ENCODE measurements around the gene PPP6R2.
"Not testable (repeated sequence)": the region's sequence is repeated elsewhere in the genome, so short reads cannot be mapped to it uniquely, and the experiment has no call there.

Gene PPP6R2

DNA sequence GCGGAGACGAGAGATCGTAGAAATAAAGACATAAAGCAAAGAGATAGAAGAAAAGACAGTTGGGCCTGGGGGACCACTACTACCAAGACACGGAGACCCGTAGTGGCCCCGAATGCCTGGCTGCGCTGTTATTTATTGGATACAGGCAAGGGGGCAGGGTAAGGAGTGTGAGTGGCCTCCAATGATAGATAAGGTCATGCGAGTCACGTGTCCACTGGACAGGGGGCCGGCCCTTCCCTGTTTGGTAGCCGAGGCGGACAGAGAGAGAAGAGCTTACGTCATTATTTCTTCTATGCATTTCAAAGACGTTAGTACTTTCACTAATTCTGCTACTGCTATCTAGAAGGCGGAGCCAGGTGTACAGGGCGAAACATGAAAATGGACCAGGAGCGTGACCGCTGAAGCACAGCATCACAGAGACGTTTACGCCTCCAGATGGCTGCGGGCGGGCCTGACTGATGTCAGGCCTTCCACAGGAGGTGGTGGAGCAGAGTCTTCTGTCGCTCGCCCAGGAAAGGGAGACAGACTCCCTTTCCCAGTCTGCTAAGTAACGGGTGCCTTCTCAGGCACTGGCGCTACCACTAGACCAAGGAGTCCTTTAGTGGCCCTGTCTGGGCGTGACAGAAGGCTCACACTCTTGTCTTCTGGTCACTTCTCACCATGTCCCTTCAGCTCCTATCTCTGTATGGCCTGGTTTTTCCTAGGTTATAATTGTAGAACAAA lies 24.8 kb downstream of the PPP6R2 start:
- Histone ChIP-seq H3K4me2 (ENCODE audit: low read depth, low read length, poor library complexity, severe bottlenecking) (no peak overlapping the region), H4K20me1 (ENCODE audit: insufficient read depth, low read length, poor library complexity, severe bottlenecking) (peaks cover 12% of the 10 kb centered on the region), H3K4me3 (ENCODE audit: low read length, poor library complexity, severe bottlenecking) (no peak overlapping the region), H3K9me3 (ENCODE audit: insufficient read depth, low read depth, low read length) (no peaks in the 10 kb centered on the region), H3K9me2 (replicated peaks; ENCODE audit: low read depth, low read length) (no peaks in the 10 kb centered on the region), H3K9ac (ENCODE audit: low read depth, low read length, poor library complexity, severe bottlenecking) (no peak overlapping the region), H2AFZ (ENCODE audit: low read length) (no peak overlapping the region), H3F3A (ENCODE audit: low read depth) (no peaks in the 10 kb centered on the region), H3K27me3 (ENCODE audit: insufficient read depth, low read length, poor library complexity, severe bottlenecking) (no peaks in the 10 kb centered on the region), H3K79me2 (ENCODE audit: insufficient read depth, low read length) (peaks cover 38% of the 10 kb centered on the region; the same call in 1 of the 2 replicates), H3K4me1 (ENCODE audit: insufficient read depth, low read length, poor library complexity, severe bottlenecking) (no peaks in the 10 kb centered on the region), H3K36me3 (ENCODE audit: insufficient read depth, low read length) (peaks cover 3% of the 10 kb centered on the region; the same call in 1 of the 2 replicates)
- TF ChIP-seq, protein P1, sequence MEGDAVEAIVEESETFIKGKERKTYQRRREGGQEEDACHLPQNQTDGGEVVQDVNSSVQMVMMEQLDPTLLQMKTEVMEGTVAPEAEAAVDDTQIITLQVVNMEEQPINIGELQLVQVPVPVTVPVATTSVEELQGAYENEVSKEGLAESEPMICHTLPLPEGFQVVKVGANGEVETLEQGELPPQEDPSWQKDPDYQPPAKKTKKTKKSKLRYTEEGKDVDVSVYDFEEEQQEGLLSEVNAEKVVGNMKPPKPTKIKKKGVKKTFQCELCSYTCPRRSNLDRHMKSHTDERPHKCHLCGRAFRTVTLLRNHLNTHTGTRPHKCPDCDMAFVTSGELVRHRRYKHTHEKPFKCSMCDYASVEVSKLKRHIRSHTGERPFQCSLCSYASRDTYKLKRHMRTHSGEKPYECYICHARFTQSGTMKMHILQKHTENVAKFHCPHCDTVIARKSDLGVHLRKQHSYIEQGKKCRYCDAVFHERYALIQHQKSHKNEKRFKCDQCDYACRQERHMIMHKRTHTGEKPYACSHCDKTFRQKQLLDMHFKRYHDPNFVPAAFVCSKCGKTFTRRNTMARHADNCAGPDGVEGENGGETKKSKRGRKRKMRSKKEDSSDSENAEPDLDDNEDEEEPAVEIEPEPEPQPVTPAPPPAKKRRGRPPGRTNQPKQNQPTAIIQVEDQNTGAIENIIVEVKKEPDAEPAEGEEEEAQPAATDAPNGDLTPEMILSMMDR (conservative IDR thresholded peaks at IDR 0.05; ENCODE audit: low read length) = no peak
- TF ChIP-seq EZH2phosphoT487 (IDR thresholded peaks at IDR 0.05; ENCODE audit: borderline replicate concordance) = no peak

GRCh38 chr22:50371101-50371648 lies 28.0 kb downstream of the PPP6R2 start:
- Histone ChIP-seq H3F3A (ENCODE audit: low read depth) (no peaks in the 10 kb centered on the region), H3K27me3 (ENCODE audit: insufficient read depth, low read length, poor library complexity, severe bottlenecking) (no peaks in the 10 kb centered on the region), H3K4me3 (ENCODE audit: low read length, poor library complexity, severe bottlenecking) (no peak overlapping the region), H3K79me2 (ENCODE audit: insufficient read depth, low read length) (peaks cover 16% of the 10 kb centered on the region; the same call in 1 of the 2 replicates), H3K4me2 (ENCODE audit: low read depth, low read length, poor library complexity, severe bottlenecking) (no peak overlapping the region), H3K9me2 (replicated peaks; ENCODE audit: low read depth, low read length) (no peaks in the 10 kb centered on the region), H2AFZ (ENCODE audit: low read length) (no peak overlapping the region), H3K9me3 (ENCODE audit: insufficient read depth, low read depth, low read length) (no peaks in the 10 kb centered on the region), H3K36me3 (ENCODE audit: insufficient read depth, low read length) (peaks cover 25% of the 10 kb centered on the region; the same call in 1 of the 2 replicates), H4K20me1 (ENCODE audit: insufficient read depth, low read length, poor library complexity, severe bottlenecking) (peaks cover 6% of the 10 kb centered on the region), H3K4me1 (ENCODE audit: insufficient read depth, low read length, poor library complexity, severe bottlenecking) (no peaks in the 10 kb centered on the region), H3K9ac (ENCODE audit: low read depth, low read length, poor library complexity, severe bottlenecking) (no peak overlapping the region)
- TF ChIP-seq, protein P1 (conservative IDR thresholded peaks at IDR 0.05; ENCODE audit: low read length) = no peak
- TF ChIP-seq EZH2phosphoT487 (IDR thresholded peaks at IDR 0.05; ENCODE audit: borderline replicate concordance) = no peak

- TF ChIP-seq EZH2phosphoT487 (IDR thresholded peaks at IDR 0.05; ENCODE audit: borderline replicate concordance) = no peak
- TF ChIP-seq, protein P1 (conservative IDR thresholded peaks at IDR 0.05; ENCODE audit: low read length) = no peak
- no peak overlapping the region for H3K4me3 ChIP-seq (ENCODE audit: low read length, poor library complexity, severe bottlenecking)
- H2AFZ ChIP-seq (ENCODE audit: low read length) = no peak overlapping the region
- no peaks in the 10 kb centered on the region for H3K9me2 ChIP-seq (replicated peaks; ENCODE audit: low read depth, low read length)
- H3K27me3 ChIP-seq (ENCODE audit: insufficient read depth, low read length, poor library complexity, severe bottlenecking) = no peaks in the 10 kb centered on the region
- H3K79me2 ChIP-seq (ENCODE audit: insufficient read depth, low read length) = no peaks in the 10 kb centered on the region
- H3K4me1 ChIP-seq (ENCODE audit: insufficient read depth, low read length, poor library complexity, severe bottlenecking) = no peaks in the 10 kb centered on the region
- no peak overlapping the region for H3K4me2 ChIP-seq (ENCODE audit: low read depth, low read length, poor library complexity, severe bottlenecking)
- no peak overlapping the region for H3K9ac ChIP-seq (ENCODE audit: low read depth, low read length, poor library complexity, severe bottlenecking)
- no peaks in the 10 kb centered on the region for H4K20me1 ChIP-seq (ENCODE audit: insufficient read depth, low read length, poor library complexity, severe bottlenecking)
- no peaks in the 10 kb centered on the region for H3F3A ChIP-seq (ENCODE audit: low read depth)
- peaks cover 41% of the 10 kb centered on the region; the same call in 1 of the 2 replicates for H3K36me3 ChIP-seq (ENCODE audit: insufficient read depth, low read length)
- no peaks in the 10 kb centered on the region for H3K9me3 ChIP-seq (ENCODE audit: insufficient read depth, low read depth, low read length)
Measured at GRCh38 chr22:50376085-50376651, 33.0 kb downstream of the PPP6R2 start.

- not testable (repeated sequence) for H3K9me2 ChIP-seq (replicated peaks; ENCODE audit: low read depth, low read length); H3K27me3 ChIP-seq (ENCODE audit: insufficient read depth, low read length, poor library complexity, severe bottlenecking); H3F3A ChIP-seq (ENCODE audit: low read depth); H3K9ac ChIP-seq (ENCODE audit: low read depth, low read length, poor library complexity, severe bottlenecking); H2AFZ ChIP-seq (ENCODE audit: low read length); H3K79me2 ChIP-seq (ENCODE audit: insufficient read depth, low read length); H3K4me2 ChIP-seq (ENCODE audit: low read depth, low read length, poor library complexity, severe bottlenecking); H4K20me1 ChIP-seq (ENCODE audit: insufficient read depth, low read length, poor library complexity, severe bottlenecking); H3K4me1 ChIP-seq (ENCODE audit: insufficient read depth, low read length, poor library complexity, severe bottlenecking); H3K4me3 ChIP-seq (ENCODE audit: low read length, poor library complexity, severe bottlenecking); H3K9me3 ChIP-seq (ENCODE audit: insufficient read depth, low read depth, low read length)
- H3K36me3 ChIP-seq (ENCODE audit: insufficient read depth, low read length) = peaks cover 17% of the 10 kb centered on the region; the same call in 1 of the 2 replicates
Measured at GRCh38 chr22:50381021-50381555, 38.0 kb downstream of the PPP6R2 start.

Data from Loucy (cell line).